IMR-90 (cell line): ENCODE data around the gene NANOG. TPM values are rescaled to one million over a fixed set of nuclear protein-coding genes. Genes with fewer than 3 reads are reported as not detected.

Experiments used
- ATAC-seq: fragments of 200-7000 bp; cut with Tn5 transposase; 2 replicates; pipeline ENCODE4 v1.9.1; 2020; ENCODE audit warnings: low read depth, mild to moderate bottlenecking, moderate library complexity
- BruUV-seq: library from RNA; stranded (reverse); fragments of 400-500 nt; replicated peaks from 2 replicates; lab custom pipeline; 2021; lab: Mats Ljungman, UMichigan
- CTCF ChIA-PET: fragments of 300-600 bp; formaldehyde crosslinking; extraction: SDS; loops from one replicate; lab custom pipeline; 2021; ENCODE audit warnings: antibody characterized with exemption; lab: Yijun Ruan, JAX
- POLR2A ChIA-PET: fragments of 300-600 bp; sonication (Branson Sonifier 250); formaldehyde crosslinking; loops from one replicate; lab custom pipeline; 2022; ENCODE audit warnings: antibody characterized with exemption; ENCODE audit not compliant: unreplicated experiment; lab: Charles Lee
- DNase-seq: peaks from one replicate; pipeline ENCODE4 v3.0.0; 2013
- H2AFZ ChIP-seq: replicated peaks from 2 replicates; pipeline ENCODE3; 2013; ENCODE audit warnings: low read length, mild to moderate bottlenecking; ENCODE audit not compliant: poor library complexity
- H2AK5ac ChIP-seq: 2 replicates; pipeline ENCODE4 v1.6.1; 2013; ENCODE audit warnings: low read depth, low read length, inconsistent platforms
- H2AK9ac ChIP-seq: replicated peaks from 2 replicates; pipeline ENCODE3; 2013; ENCODE audit warnings: mild to moderate bottlenecking, low read depth, low read length, moderate library complexity; ENCODE audit not compliant: poor library complexity
- H2BK120ac ChIP-seq: 2 replicates; pipeline ENCODE4 v1.6.1; 2013; ENCODE audit warnings: low read depth, low read length, inconsistent platforms
- H2BK15ac ChIP-seq: 3 replicates; pipeline ENCODE4 v1.6.1; 2013; ENCODE audit warnings: low read depth, low read length, inconsistent platforms
- H2BK20ac ChIP-seq: 2 replicates; pipeline ENCODE4 v1.6.1; 2013; ENCODE audit warnings: low read depth, mild to moderate bottlenecking, inconsistent platforms, low read length, moderate library complexity
- H2BK5ac ChIP-seq: 2 replicates; pipeline ENCODE4 v1.6.1; 2013; ENCODE audit warnings: mild to moderate bottlenecking, low read depth, low read length, inconsistent platforms; ENCODE audit not compliant: poor library complexity, severe bottlenecking
- H3K14ac ChIP-seq: replicated peaks from 2 replicates; pipeline ENCODE4 v1.6.1; 2013; ENCODE audit warnings: low read depth, low read length, inconsistent platforms
- H3K18ac ChIP-seq: 2 replicates; pipeline ENCODE4 v1.6.1; 2013; ENCODE audit warnings: low read depth, low read length, control low read depth
- H3K23ac ChIP-seq: 2 replicates; pipeline ENCODE4 v1.6.1; 2013; ENCODE audit warnings: low read depth, low read length, inconsistent platforms
- H3K27ac ChIP-seq: 2 replicates; pipeline ENCODE4 v1.5.1; 2013; ENCODE audit warnings: mild to moderate bottlenecking, control low read depth, low read length; ENCODE audit not compliant: insufficient read depth
- H3K27me3 ChIP-seq: 2 replicates; pipeline ENCODE4 v1.6.1; 2013; ENCODE audit warnings: low read length; ENCODE audit not compliant: control insufficient read depth, insufficient read depth
- H3K36me3 ChIP-seq: 2 replicates; pipeline ENCODE4 v1.6.1; 2013; ENCODE audit warnings: low read length, mixed read lengths; ENCODE audit not compliant: control insufficient read depth, insufficient read depth
- H3K4ac ChIP-seq: 2 replicates; pipeline ENCODE4 v1.6.1; 2013; ENCODE audit warnings: low read depth, low read length, inconsistent platforms
- H3K4me1 ChIP-seq: 2 replicates; pipeline ENCODE4 v1.6.1; 2013; ENCODE audit warnings: low read length, mixed read lengths; ENCODE audit not compliant: control insufficient read depth, insufficient read depth
- H3K4me2 ChIP-seq: 2 replicates; pipeline ENCODE4 v1.6.1; 2013; ENCODE audit warnings: low read depth, mild to moderate bottlenecking, control low read depth, low read length, moderate library complexity
- H3K4me3 ChIP-seq: 2 replicates; pipeline ENCODE4 v1.5.1; 2013; ENCODE audit warnings: low read depth, mild to moderate bottlenecking, control low read depth, low read length, moderate library complexity; ENCODE audit not compliant: insufficient read depth
- H3K56ac ChIP-seq: 2 replicates; pipeline ENCODE4 v1.6.1; 2013; ENCODE audit warnings: low read length, inconsistent platforms; ENCODE audit not compliant: insufficient read depth; ENCODE audit errors: extremely low read depth
- H3K79me1 ChIP-seq, 2 experiments: 2 replicates each; pipeline ENCODE4 v1.6.1; 2013; ENCODE audit warnings: low read length in 2 of 2, inconsistent platforms in 1 of 2, low read depth in 1 of 2
- H3K9ac ChIP-seq: 2 replicates; pipeline ENCODE4 v1.6.1; 2013; ENCODE audit warnings: low read depth, low read length, control low read depth
- H3K9me1 ChIP-seq: 2 replicates; pipeline ENCODE4 v1.6.1; 2013; ENCODE audit warnings: low read length, inconsistent platforms; ENCODE audit not compliant: insufficient read depth
- H3K9me3 ChIP-seq: 2 replicates; pipeline ENCODE4 v1.6.1; 2013; ENCODE audit warnings: low read length; ENCODE audit not compliant: control insufficient read depth, insufficient read depth
- H4K20me1 ChIP-seq: 2 replicates; pipeline ENCODE4 v1.6.1; 2013; ENCODE audit warnings: low read length, inconsistent platforms; ENCODE audit not compliant: insufficient read depth
- H4K5ac ChIP-seq: 2 replicates; pipeline ENCODE4 v1.6.1; 2013; ENCODE audit warnings: mild to moderate bottlenecking, low read depth, low read length, control low read depth
- H4K8ac ChIP-seq, 2 experiments: 2 replicates each; pipeline ENCODE4 v1.6.1; 2013; ENCODE audit warnings: low read depth in 2 of 2, low read length in 2 of 2, control low read depth in 1 of 2, inconsistent platforms in 1 of 2
- H4K91ac ChIP-seq: 2 replicates; pipeline ENCODE4 v1.6.1; 2013; ENCODE audit warnings: low read depth, low read length, inconsistent platforms; ENCODE audit not compliant: insufficient read depth
- CEBPB ChIP-seq: IDR thresholded peaks from 2 replicates; pipeline ENCODE4 v1.6.1; 2012; ENCODE audit warnings: low read depth, low read length, improper control_type of control experiment
- SMC3 ChIP-seq: fragments of 150-350 bp; IDR thresholded peaks from 2 replicates; pipeline ENCODE4 v1.6.1; 2016; ENCODE audit warnings: low read depth, mild to moderate bottlenecking, antibody characterized with exemption, low read length, moderate library complexity
- WGBS, 2 experiments: methylation state at CpG; one replicate each; pipeline versions ENCODE4 v1.1.5 to v1.1.7; 2013; ENCODE audit warnings: missing lambda C conversion rate in 2 of 2; ENCODE audit not compliant: insufficient read length in 1 of 2; ENCODE audit errors: extremely low coverage in 2 of 2; 5-methylcytosine and 5-hydroxymethylcytosine counted together
- dilution Hi-C: fragments of 300-500 bp; cut with HindIII; formaldehyde crosslinking; loops from one replicate; pipeline ENCODE4 v1.14.3; 2018; ENCODE audit warnings: low sequenced_read_pairs; ENCODE audit not compliant: unreplicated experiment
- in situ Hi-C: fragments of 300-500 bp; cut with MboI; formaldehyde crosslinking; loops from 3 replicates; pipeline ENCODE4 v1.14.3; 2019; ENCODE audit warnings: low sequenced_read_pairs, inconsistent platforms, mixed read lengths
- intact Hi-C: fragments of 100-400 bp; cut with micrococcal nuclease; formaldehyde crosslinking; loops from 2 replicates; pipeline ENCODE4 v1.10.0; 2022
- polyA plus RNA-seq, 3 experiments: library from polyadenylated mRNA; depleted of rRNA; stranded (reverse); fragments of >200 nt; gene quantifications; 2 replicates each; pipeline ENCODE4 v1.2.3, GENCODE V29; 2012; ENCODE audit warnings: low replicate concordance in 1 of 3
- total RNA-seq: library from RNA; depleted of rRNA; stranded (reverse); fragments of >200 nt; gene quantifications from 2 replicates; pipeline ENCODE4 v1.2.3, GENCODE V29; 2012

NANOG gene
- total and polyA plus RNA-seq, 2 of the 4 experiments (the other 2 are of a cell fraction): not detected

DNA sequence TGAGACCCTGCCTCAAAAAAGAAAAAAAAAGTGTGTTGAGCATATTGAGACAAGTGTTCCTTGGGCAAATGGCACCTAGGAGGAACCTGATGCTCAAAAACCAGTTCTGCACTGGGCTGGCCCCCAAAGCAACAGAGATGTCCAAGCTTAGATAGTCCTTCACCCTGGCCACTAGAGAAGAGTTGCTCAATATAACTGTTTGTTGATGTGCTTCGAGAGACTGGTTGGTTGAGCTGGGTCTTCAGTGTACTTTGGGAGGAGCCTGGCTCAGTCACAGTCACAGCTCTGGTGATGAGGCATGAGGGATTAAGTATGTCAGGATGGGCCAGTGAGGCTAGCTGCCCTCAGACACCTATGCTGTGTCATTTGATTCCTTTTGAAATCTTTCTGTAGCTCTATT lies 45.5 kb downstream of the NANOG start:
- no peak overlapping the region for H2BK5ac ChIP-seq
- no peaks in the 10 kb centered on the region for H3K9me3 ChIP-seq
- no peak overlapping the region for H4K8ac ChIP-seq
- no peaks in the 10 kb centered on the region for H4K20me1 ChIP-seq
- no TSS peak for BruUV-seq
- H4K5ac ChIP-seq: no peak overlapping the region
- H3K4me1 ChIP-seq: no peaks in the 10 kb centered on the region
- H3K27me3 ChIP-seq: peaks cover 1% of the 10 kb centered on the region; the same call in 1 of the 2 replicates
- no CpG with 5 or more reads among the region's 1 CpG for WGBS, 2 experiments
- TF ChIP-seq CEBPB (0 out of 2 replicates have a peak, but pooled peaks have one; percentile 8), SMC3 (no peak)
- no peak overlapping the region for H3K4me2 ChIP-seq
- POLR2A ChIA-PET: no interaction called here
- H3K23ac ChIP-seq: no peak overlapping the region
- no peak overlapping the region for H3K9ac ChIP-seq
- no peak overlapping the region for H2BK15ac ChIP-seq
- H3K79me1 ChIP-seq: no peaks in the 10 kb centered on the region
- H3K9me1 ChIP-seq: no peaks in the 10 kb centered on the region
- H3K36me3 ChIP-seq: no peaks in the 10 kb centered on the region
- no peak overlapping the region for H2BK120ac ChIP-seq
- no peak overlapping the region for H2BK20ac ChIP-seq
- H3K14ac ChIP-seq: no peak overlapping the region
- DNase-seq (no peak), ATAC-seq (peak; percentile 15; the same call in 1 of the 2 replicates)
- no peak overlapping the region for H3K18ac ChIP-seq
- in situ Hi-C loops (no loop called here), dilution Hi-C loops (no loop called here), intact Hi-C loops (no loop called here)
- no peak overlapping the region for H2AFZ ChIP-seq
- no peak overlapping the region for H4K91ac ChIP-seq
- no peak overlapping the region for H2AK9ac ChIP-seq
- CTCF ChIA-PET: no interaction called here
- H3K4me3 ChIP-seq: no peak overlapping the region
- H3K56ac ChIP-seq: no peak overlapping the region
- H2AK5ac ChIP-seq: no peak overlapping the region
- no peak overlapping the region for H3K4ac ChIP-seq
- no peak overlapping the region for H3K27ac ChIP-seq
